Skin epidermis (tissue), 12 donors: ENCODE data around the gene XRN2.
"Not testable (repeated sequence)": the region's sequence is repeated elsewhere in the genome, so short reads cannot be mapped to it uniquely, and the experiment has no call there.

Source experiments
- H3K27ac ChIP-seq, 21 experiments: fragments of 200-600 bp; sonication (generic) in 11 of 21; one replicate each; pipeline ENCODE4 v1.5.0; 2020; ENCODE audit warnings: mild to moderate bottlenecking in 3 of 21, inconsistent platforms in 2 of 21, moderate library complexity in 2 of 21
- H3K4me3 ChIP-seq, 7 experiments: fragments of 200-600 bp; sonication (generic) in 2 of 7; one replicate each; pipeline ENCODE4 v1.5.0; 2020; ENCODE audit warnings: inconsistent platforms in 2 of 7, mild to moderate bottlenecking in 2 of 7, moderate library complexity in 1 of 7

Gene XRN2

GRCh38 chr20:21398109-21399004 is 95.2 kb downstream of the XRN2 start:
- H3K27ac ChIP-seq: no peak overlapping the region
- H3K4me3 ChIP-seq: no peak overlapping the region

GRCh38 chr20:21399005-21399475 is 95.9 kb downstream of the XRN2 start:
- Histone ChIP-seq H3K4me3 (no peak overlapping the region), H3K27ac (no peak overlapping the region)

GRCh38 chr20:21411725-21412124 is 108.6 kb downstream of the XRN2 start:
- no peak overlapping the region for H3K4me3 ChIP-seq
- H3K27ac ChIP-seq: no peak overlapping the region

GRCh38 chr20:21413996-21414395 is 110.9 kb downstream of the XRN2 start:
- not testable (repeated sequence) for H3K27ac ChIP-seq, H3K4me3 ChIP-seq

GRCh38 chr20:21419147-21419546 is 116.0 kb downstream of the XRN2 start:
- H3K27ac ChIP-seq, H3K4me3 ChIP-seq: not testable (repeated sequence)

GRCh38 chr20:21421601-21422236 is 118.6 kb downstream of the XRN2 start:
- no peak overlapping the region for H3K27ac ChIP-seq
- H3K4me3 ChIP-seq: no peak overlapping the region

- not testable (repeated sequence) for H3K27ac ChIP-seq, H3K4me3 ChIP-seq
These were observed 120.6 kb downstream of the XRN2 start for GRCh38 chr20:21423712-21424111.

GRCh38 chr20:21424846-21425245 is 121.7 kb downstream of the XRN2 start:
- H3K27ac ChIP-seq: no peak overlapping the region
- no peak overlapping the region for H3K4me3 ChIP-seq

GRCh38 chr20:21430020-21430419 is 126.9 kb downstream of the XRN2 start:
- Histone ChIP-seq H3K4me3 (no peak overlapping the region), H3K27ac (no peak overlapping the region)

GRCh38 chr20:21432911-21433310 is 129.8 kb downstream of the XRN2 start:
- no peak overlapping the region for H3K27ac ChIP-seq

GRCh38 chr20:21433329-21433890 is 130.3 kb downstream of the XRN2 start:
- Histone ChIP-seq H3K4me3 (no peak overlapping the region), H3K27ac (no peak overlapping the region)

More at GRCh38 chr20:21432911-21433310, 129.8 kb downstream of the XRN2 start:
- no peak overlapping the region for H3K4me3 ChIP-seq

- Histone ChIP-seq H3K27ac (no peak overlapping the region), H3K4me3 (no peak overlapping the region)
These were observed 132.4 kb downstream of the XRN2 start for GRCh38 chr20:21435576-21435975.

GRCh38 chr20:21436205-21436604 is 133.1 kb downstream of the XRN2 start:
- Histone ChIP-seq H3K27ac (no peak overlapping the region), H3K4me3 (no peak overlapping the region)

GRCh38 chr20:21437248-21437647 is 134.1 kb downstream of the XRN2 start:
- no peak overlapping the region for H3K4me3 ChIP-seq
- no peak overlapping the region for H3K27ac ChIP-seq

- Histone ChIP-seq H3K4me3 (no peak overlapping the region), H3K27ac (no peak overlapping the region)
These were observed 134.7 kb downstream of the XRN2 start for GRCh38 chr20:21437816-21438215.
